ENCODE results near the gene AKAP9.

DNA sequence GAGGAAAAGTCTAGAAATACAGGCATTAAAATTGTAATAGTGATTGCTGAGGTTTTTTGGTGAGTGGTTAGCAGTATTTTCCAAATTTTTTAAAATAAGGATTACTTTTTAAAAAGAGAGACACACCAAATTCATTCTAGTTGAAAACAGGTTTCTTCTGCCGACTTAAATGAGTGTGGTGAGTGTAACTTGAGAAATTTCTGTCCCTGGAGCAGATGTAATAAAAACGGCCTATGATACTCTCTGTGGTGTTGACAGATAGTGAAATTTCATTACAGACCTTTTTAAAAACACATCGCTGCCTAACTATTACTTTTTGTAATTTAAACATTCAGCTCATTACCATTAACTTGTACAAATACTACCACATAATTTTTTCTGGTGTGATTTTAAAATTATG lies 103.5 kb downstream of the AKAP9 start:
- TF ChIP-seq, protein P1, sequence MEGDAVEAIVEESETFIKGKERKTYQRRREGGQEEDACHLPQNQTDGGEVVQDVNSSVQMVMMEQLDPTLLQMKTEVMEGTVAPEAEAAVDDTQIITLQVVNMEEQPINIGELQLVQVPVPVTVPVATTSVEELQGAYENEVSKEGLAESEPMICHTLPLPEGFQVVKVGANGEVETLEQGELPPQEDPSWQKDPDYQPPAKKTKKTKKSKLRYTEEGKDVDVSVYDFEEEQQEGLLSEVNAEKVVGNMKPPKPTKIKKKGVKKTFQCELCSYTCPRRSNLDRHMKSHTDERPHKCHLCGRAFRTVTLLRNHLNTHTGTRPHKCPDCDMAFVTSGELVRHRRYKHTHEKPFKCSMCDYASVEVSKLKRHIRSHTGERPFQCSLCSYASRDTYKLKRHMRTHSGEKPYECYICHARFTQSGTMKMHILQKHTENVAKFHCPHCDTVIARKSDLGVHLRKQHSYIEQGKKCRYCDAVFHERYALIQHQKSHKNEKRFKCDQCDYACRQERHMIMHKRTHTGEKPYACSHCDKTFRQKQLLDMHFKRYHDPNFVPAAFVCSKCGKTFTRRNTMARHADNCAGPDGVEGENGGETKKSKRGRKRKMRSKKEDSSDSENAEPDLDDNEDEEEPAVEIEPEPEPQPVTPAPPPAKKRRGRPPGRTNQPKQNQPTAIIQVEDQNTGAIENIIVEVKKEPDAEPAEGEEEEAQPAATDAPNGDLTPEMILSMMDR (optimal IDR thresholded peaks at IDR 0.05 in 1 of 3, IDR thresholded peaks at IDR 0.05 in 1 of 3, conservative IDR thresholded peaks at IDR 0.05 in 1 of 3; ENCODE audit: extremely low read depth in 1 of 3, insufficient read depth in 2 of 3, low read length in 3 of 3) = no peak
- no peak for TF ChIP-seq EZH2 (IDR thresholded peaks at IDR 0.05; ENCODE audit: low read length)
